IMR-90 (cell line): ENCODE measurements around the gene CSKMT.

ENCODE experiments used
- BHLHE40 ChIP-seq: fragments of 150-350 bp; IDR thresholded peaks from 2 replicates; pipeline ENCODE4 v1.6.1; 2016; ENCODE audit warnings: mild to moderate bottlenecking, low read depth, low read length
- CTCF ChIP-seq: conservative IDR thresholded peaks from 2 replicates; pipeline ENCODE4 v1.5.1; 2012; ENCODE audit warnings: mild to moderate bottlenecking, low read depth, low read length, improper control_type of control experiment
- FOS ChIP-seq: fragments of 150-350 bp; IDR thresholded peaks from 2 replicates; pipeline ENCODE4 v1.6.1; 2016; ENCODE audit warnings: low read depth, low read length
- MAFK ChIP-seq: IDR thresholded peaks from 2 replicates; pipeline ENCODE4 v1.6.1; 2012; ENCODE audit warnings: low read depth, low read length, improper control_type of control experiment
- POLR2A ChIP-seq: IDR thresholded peaks from 2 replicates; pipeline ENCODE4 v1.6.1; 2012; ENCODE audit warnings: mild to moderate bottlenecking, low read depth, low read length
- RAD21 ChIP-seq: IDR thresholded peaks from 2 replicates; pipeline ENCODE4 v1.6.1; 2012; ENCODE audit warnings: low read length, improper control_type of control experiment
- RCOR1 ChIP-seq: IDR thresholded peaks from 2 replicates; pipeline ENCODE4 v1.6.1; 2012; ENCODE audit warnings: mild to moderate bottlenecking, low read length, improper control_type of control experiment; ENCODE audit not compliant: insufficient replicate concordance
- RFX5 ChIP-seq: IDR thresholded peaks from 2 replicates; pipeline ENCODE4 v1.8.0; 2012; ENCODE audit warnings: low read depth, mild to moderate bottlenecking, low read length, moderate library complexity
- SMC3 ChIP-seq: fragments of 150-350 bp; IDR thresholded peaks from 2 replicates; pipeline ENCODE4 v1.6.1; 2016; ENCODE audit warnings: low read depth, mild to moderate bottlenecking, antibody characterized with exemption, low read length, moderate library complexity
- USF2 ChIP-seq: fragments of 150-350 bp; IDR thresholded peaks from 2 replicates; pipeline ENCODE4 v1.6.1; 2017; ENCODE audit warnings: mild to moderate bottlenecking, antibody characterized with exemption, low read length, low read depth

- TF ChIP-seq MAFK (no peak), SMC3 (no peak), RAD21 (no peak), CTCF (no peak), USF2 (no peak), POLR2A (no peak), FOS (no peak), RFX5 (no peak), BHLHE40 (no peak), RCOR1 (no peak)
Measured at GRCh38 chr11:62669420-62670161, 4.5 kb downstream of the CSKMT start.
